DND-41 (cell line): Measurements from ENCODE around the gene MPV17.

Source experiments
- CTCF ChIP-seq: IDR thresholded peaks from 2 replicates; pipeline ENCODE4 v1.5.1; 2012; ENCODE audit warnings: borderline replicate concordance, low read length, moderate library complexity, mild to moderate bottlenecking; ENCODE audit not compliant: poor library complexity, severe bottlenecking; ENCODE audit errors: extremely low read depth
- EZH2 ChIP-seq: IDR thresholded peaks from 3 replicates; pipeline ENCODE4 v1.6.1; 2012; ENCODE audit warnings: borderline replicate concordance, low read depth, mild to moderate bottlenecking, moderate library complexity, low read length, inconsistent platforms; ENCODE audit not compliant: severe bottlenecking

DNA sequence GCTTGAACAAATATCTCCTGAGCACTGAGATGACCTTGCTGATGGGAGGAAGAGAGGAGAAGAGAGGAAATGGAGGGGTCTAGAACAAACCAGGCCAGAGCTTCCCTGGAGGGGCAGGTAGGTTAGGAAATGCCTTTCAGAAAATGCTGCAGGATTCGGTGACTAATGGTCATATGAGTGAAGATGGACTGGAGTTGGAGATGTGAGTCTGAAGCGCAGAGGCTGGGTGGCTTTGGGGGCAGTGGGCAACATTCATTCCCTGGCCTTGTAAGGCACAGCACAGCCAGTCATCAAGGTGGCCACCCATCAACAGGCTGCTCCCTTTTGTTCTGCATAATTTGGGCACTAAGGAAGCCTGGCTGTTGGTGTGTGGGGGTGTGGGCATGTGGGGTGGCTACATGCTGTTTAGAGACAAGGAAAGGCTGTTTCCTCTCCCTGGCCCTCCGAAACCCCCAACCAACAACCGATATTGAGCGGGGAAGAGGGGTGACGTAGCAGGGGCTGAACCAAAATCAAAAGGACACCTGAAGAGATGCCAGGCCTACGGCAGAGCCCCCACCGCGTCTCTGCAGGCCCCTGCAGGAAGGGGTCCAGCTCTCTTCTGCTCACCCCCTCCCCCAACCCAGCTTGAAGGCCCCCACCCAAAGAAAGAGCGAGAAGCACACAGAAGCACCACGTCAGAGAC is 61.5 kb downstream of the MPV17 start:
- no peak for TF ChIP-seq EZH2
- no peak for TF ChIP-seq CTCF
